ENCODE data around the gene SACS. TPM values are rescaled to one million over a fixed set of nuclear protein-coding genes. Genes with fewer than 3 reads are reported as not detected.
A peak's percentile ranks its signal among the peaks of the same experiment; 100 is the strongest.

Gene SACS
- polyA plus RNA-seq, 2 donors, result 1.9 to 2.1 TPM

DNA sequence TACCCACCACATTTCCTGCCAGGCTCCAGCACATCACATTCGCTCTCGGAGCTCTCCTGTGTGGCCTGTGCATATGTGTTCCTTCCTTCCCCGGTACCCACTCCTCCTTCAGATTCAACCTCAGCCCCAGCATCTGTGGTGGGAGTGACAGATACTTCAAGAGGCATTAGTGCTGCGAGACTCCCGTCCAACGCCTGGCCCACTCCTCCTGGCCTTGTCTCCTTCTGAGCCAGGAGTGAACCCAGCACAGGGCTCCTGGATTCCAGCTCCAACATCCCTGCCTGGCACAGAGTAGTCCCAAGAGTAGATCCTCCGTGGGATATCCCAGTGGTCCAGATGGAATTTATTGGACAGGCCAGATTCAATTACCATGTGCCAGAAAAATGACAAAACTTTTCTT lies 55.9 kb downstream of the SACS start:
- Histone ChIP-seq H3K27ac (ENCODE audit: low read depth in 2 of 2, low read length in 1 of 2) (peak overlapping the region; percentile 25 to 76), H3K4me3 (ENCODE audit: low read depth in 1 of 2, low read length in 2 of 2) (no peak overlapping the region), H3K36me3 (ENCODE audit: control insufficient read depth in 2 of 2, insufficient read depth in 2 of 2, low read length in 1 of 2) (no peaks in the 10 kb centered on the region), H3K9me3 (ENCODE audit: control insufficient read depth in 2 of 2, insufficient read depth in 1 of 2, low read depth in 1 of 2, low read length in 1 of 2) (no peaks in the 10 kb centered on the region), H3K27me3 (ENCODE audit: control insufficient read depth in 1 of 2, insufficient read depth in 2 of 2, low read length in 2 of 2) (no peaks in the 10 kb centered on the region), H3K4me1 (ENCODE audit: control insufficient read depth in 2 of 2, insufficient read depth in 2 of 2, low read length in 1 of 2) (peaks cover 3 to 4% of the 10 kb centered on the region in 2 donors)
- 69 to 75% methylated on average over 7 of the region's 7 CpGs for WGBS, 2 donors

DNA sequence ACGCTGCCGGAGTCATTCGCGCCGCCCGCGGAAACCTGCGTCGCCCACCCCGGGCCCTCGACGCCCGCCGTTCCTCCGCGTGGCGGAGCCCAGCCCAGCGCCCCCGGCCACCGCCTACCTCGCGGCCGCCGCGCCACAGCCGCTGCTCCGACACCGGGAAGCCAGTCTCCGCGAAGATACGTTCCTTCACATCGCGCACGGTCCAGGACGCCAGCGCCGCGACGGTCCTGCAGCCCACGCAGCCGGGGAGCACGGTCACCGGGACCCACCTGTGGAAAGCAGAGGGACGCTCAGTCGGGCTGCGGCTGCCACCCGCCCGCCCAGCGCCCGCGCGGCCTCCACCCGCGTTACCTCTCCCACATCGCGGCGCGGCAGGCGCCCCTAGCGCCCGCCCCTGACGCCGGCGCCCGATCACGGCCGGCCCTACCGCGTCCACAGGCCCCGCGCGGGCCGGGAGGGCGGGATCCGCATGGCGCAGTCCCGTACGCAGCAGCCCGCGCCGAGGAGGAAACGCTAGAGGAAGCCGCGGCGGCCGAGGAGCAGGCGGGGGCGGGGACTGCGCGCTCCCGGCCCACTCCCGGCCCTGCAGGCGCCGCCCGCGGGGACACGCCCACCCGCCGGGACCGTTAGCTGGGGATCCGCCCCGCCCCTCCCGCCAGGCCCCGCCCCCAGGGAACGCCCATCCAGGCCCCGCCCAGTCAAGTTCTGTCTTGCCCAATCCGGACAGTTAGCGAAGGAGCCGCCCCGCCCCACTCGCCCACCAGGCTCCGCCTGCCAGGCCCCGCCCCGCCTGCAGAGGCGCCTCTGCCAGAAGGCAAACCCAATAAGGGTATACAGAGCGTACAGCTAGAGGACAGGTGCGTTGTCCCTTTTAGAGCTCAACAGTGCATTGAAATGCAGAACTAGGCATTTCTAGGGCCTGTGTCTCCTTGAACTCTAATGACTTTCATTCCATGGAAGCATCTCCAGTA lies 58.2 kb downstream of the SACS start:
- Histone ChIP-seq H3K4me1 (ENCODE audit: control insufficient read depth in 2 of 2, insufficient read depth in 2 of 2, low read length in 1 of 2) (peaks cover 3 to 4% of the 10 kb centered on the region in 2 donors), H3K27ac (ENCODE audit: low read depth in 2 of 2, low read length in 1 of 2) (peak overlapping the region; percentile 86 to 87), H3K9me3 (ENCODE audit: control insufficient read depth in 2 of 2, insufficient read depth in 1 of 2, low read depth in 1 of 2, low read length in 1 of 2) (no peaks in the 10 kb centered on the region), H3K4me3 (ENCODE audit: low read depth in 1 of 2, low read length in 2 of 2) (peak overlapping the region; percentile 63 to 91), H3K27me3 (ENCODE audit: control insufficient read depth in 1 of 2, insufficient read depth in 2 of 2, low read length in 2 of 2) (no peaks in the 10 kb centered on the region), H3K36me3 (ENCODE audit: control insufficient read depth in 2 of 2, insufficient read depth in 2 of 2, low read length in 1 of 2) (no peaks in the 10 kb centered on the region)
- WGBS, 2 donors, result 0 to 1% methylated on average over 66 to 117 of the region's 117 CpGs

DNA sequence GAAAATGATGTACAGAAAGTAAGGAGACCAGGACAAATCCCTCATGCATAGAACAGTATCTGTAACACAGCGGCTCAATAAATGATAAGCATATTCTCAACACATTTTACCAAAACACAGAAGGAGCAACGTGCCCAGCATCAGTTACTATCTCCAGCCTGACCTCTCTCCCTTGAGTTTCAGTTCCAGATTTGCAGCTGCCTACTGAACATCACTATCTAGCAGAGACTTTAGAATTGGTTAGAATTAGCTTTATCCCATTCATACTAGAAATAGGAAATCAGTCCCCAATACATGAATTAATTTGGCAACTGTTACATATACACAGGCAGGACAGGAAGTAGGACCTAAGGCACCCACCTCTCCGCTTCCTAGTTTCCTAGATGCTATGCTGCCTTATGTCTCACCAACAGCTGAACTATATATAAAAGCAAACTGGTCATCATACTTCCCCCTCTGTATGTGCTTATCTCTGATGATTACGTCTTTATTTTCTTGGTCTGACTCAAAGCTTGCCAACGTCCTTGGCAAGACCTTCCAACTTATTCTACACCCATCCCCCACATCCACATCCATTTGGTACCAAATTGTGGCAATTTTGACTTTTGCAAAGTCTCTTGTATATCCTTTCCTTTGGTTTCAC lies 61.1 kb downstream of the SACS start:
- no peaks in the 10 kb centered on the region for H3K9me3 ChIP-seq (ENCODE audit: control insufficient read depth in 2 of 2, insufficient read depth in 1 of 2, low read depth in 1 of 2, low read length in 1 of 2)
- no peaks in the 10 kb centered on the region for H3K27me3 ChIP-seq (ENCODE audit: control insufficient read depth in 1 of 2, insufficient read depth in 2 of 2, low read length in 2 of 2)
- peaks cover 3 to 4% of the 10 kb centered on the region in 2 donors for H3K4me1 ChIP-seq (ENCODE audit: control insufficient read depth in 2 of 2, insufficient read depth in 2 of 2, low read length in 1 of 2)
- WGBS, 2 donors, result 48 to 52% methylated on average over 5 of the region's 5 CpGs
- no peak overlapping the region for H3K27ac ChIP-seq (ENCODE audit: low read depth in 2 of 2, low read length in 1 of 2)
- peak overlapping the region in 1 of 2 donors; percentile 3 for H3K4me3 ChIP-seq (ENCODE audit: low read depth in 1 of 2, low read length in 2 of 2)
- H3K36me3 ChIP-seq (ENCODE audit: control insufficient read depth in 2 of 2, insufficient read depth in 2 of 2, low read length in 1 of 2), result peaks cover 0 to 2% of the 10 kb centered on the region in 2 donors

DNA sequence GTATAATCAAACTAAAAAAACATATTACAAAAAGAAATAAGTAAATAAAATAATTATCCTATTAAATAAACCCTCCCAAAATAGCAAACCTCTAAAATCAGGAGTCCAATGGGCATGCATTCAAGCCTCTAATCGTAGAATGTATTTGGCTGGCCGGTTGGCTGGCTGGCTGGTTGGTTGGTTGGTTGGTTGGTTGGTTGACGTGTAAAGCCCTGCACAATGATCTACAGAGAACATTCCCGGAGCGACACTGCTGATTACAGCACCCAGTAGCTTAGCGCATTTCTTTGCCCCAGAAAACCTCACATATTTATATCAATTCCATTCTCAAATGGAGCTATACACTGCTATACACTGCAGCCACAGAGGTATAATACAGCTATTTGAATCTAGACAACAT lies 65.6 kb downstream of the SACS start:
- Histone ChIP-seq H3K4me1 (ENCODE audit: control insufficient read depth in 2 of 2, insufficient read depth in 2 of 2, low read length in 1 of 2) (no peaks in the 10 kb centered on the region), H3K27ac (ENCODE audit: low read depth in 2 of 2, low read length in 1 of 2) (no peak overlapping the region), H3K4me3 (ENCODE audit: low read depth in 1 of 2, low read length in 2 of 2) (no peak overlapping the region), H3K9me3 (ENCODE audit: control insufficient read depth in 2 of 2, insufficient read depth in 1 of 2, low read depth in 1 of 2, low read length in 1 of 2) (no peaks in the 10 kb centered on the region), H3K36me3 (ENCODE audit: control insufficient read depth in 2 of 2, insufficient read depth in 2 of 2, low read length in 1 of 2) (peaks cover 0 to 6% of the 10 kb centered on the region in 2 donors), H3K27me3 (ENCODE audit: control insufficient read depth in 1 of 2, insufficient read depth in 2 of 2, low read length in 2 of 2) (no peaks in the 10 kb centered on the region)
- WGBS, 2 donors, result 91 to 96% methylated on average over 6 of the region's 6 CpGs

DNA sequence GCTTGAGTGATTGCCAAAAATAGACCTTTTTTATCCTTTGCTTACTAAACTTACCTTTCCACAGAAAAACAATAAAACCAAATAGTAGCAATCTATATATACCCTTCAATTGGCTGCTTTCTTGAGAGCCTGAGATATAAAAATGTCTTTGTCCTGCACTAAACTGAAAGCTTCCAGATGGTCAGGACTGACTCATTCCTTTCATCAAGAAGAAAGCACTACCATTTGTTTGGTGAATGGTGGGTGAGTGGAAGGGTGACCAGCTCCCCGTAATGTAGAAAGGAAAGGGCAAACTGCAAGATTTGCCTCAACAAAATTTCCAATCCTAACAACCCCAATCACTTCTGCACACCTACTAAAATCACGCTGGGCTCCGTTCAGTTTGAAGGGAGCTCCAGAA lies 67.8 kb downstream of the SACS start:
- Histone ChIP-seq H3K27me3 (ENCODE audit: control insufficient read depth in 1 of 2, insufficient read depth in 2 of 2, low read length in 2 of 2) (no peaks in the 10 kb centered on the region), H3K36me3 (ENCODE audit: control insufficient read depth in 2 of 2, insufficient read depth in 2 of 2, low read length in 1 of 2) (peaks cover 0 to 6% of the 10 kb centered on the region in 2 donors), H3K9me3 (ENCODE audit: control insufficient read depth in 2 of 2, insufficient read depth in 1 of 2, low read depth in 1 of 2, low read length in 1 of 2) (no peaks in the 10 kb centered on the region), H3K4me1 (ENCODE audit: control insufficient read depth in 2 of 2, insufficient read depth in 2 of 2, low read length in 1 of 2) (no peaks in the 10 kb centered on the region), H3K4me3 (ENCODE audit: low read depth in 1 of 2, low read length in 2 of 2) (no peak overlapping the region), H3K27ac (ENCODE audit: low read depth in 2 of 2, low read length in 1 of 2) (no peak overlapping the region)
- 92 to 95% methylated on average over 3 of the region's 3 CpGs for WGBS, 2 donors

DNA sequence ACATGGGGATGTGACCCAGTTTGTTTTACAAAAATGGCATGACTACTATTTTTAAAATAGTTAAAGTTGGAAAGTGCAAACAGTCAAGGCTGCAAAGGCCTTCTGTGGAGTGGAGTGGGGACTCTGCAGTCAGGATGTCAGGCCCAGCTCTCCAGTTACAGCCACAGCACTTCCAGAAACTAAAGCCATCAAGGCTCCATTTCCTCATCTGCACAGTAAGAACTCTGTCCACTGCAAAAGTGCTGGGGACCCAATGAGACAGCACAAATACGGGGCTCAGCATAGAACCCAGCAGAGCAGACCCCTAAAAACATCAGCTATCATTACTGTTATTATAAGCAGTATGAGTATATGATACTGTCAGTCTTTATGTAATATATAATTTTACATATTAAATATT lies 73.6 kb downstream of the SACS start:
- peaks cover 2 to 4% of the 10 kb centered on the region in 2 donors for H3K36me3 ChIP-seq (ENCODE audit: control insufficient read depth in 2 of 2, insufficient read depth in 2 of 2, low read length in 1 of 2)
- WGBS, 2 donors, result 86 to 97% methylated on average over 1 of the region's 1 CpG
- no peaks in the 10 kb centered on the region for H3K4me1 ChIP-seq (ENCODE audit: control insufficient read depth in 2 of 2, insufficient read depth in 2 of 2, low read length in 1 of 2)
- H3K27ac ChIP-seq (ENCODE audit: low read depth in 2 of 2, low read length in 1 of 2), result no peak overlapping the region
- no peaks in the 10 kb centered on the region for H3K9me3 ChIP-seq (ENCODE audit: control insufficient read depth in 2 of 2, insufficient read depth in 1 of 2, low read depth in 1 of 2, low read length in 1 of 2)
- H3K27me3 ChIP-seq (ENCODE audit: control insufficient read depth in 1 of 2, insufficient read depth in 2 of 2, low read length in 2 of 2), result no peaks in the 10 kb centered on the region
- no peak overlapping the region for H3K4me3 ChIP-seq (ENCODE audit: low read depth in 1 of 2, low read length in 2 of 2)

DNA sequence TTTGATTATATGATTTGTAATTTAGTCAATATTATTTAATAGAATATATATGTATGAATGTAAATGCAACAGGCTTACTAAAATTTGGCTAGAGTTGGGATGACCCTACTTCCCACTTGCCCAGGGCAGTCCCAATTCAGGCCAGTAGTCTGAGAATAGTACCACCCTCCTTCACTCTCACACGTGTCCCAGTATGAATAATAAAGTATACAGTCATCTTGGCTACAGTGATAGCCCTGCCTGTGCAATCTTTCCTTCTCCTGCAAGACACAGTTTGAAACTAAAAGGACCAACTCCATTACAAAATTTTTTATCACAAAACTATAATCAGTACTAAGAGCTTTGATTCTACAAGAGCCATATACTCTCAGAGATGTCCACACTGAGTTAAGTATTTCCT lies 76.2 kb downstream of the SACS start:
- H3K9me3 ChIP-seq (ENCODE audit: control insufficient read depth in 2 of 2, insufficient read depth in 1 of 2, low read depth in 1 of 2, low read length in 1 of 2), result no peaks in the 10 kb centered on the region
- peaks cover 5% of the 10 kb centered on the region in 2 donors for H3K36me3 ChIP-seq (ENCODE audit: control insufficient read depth in 2 of 2, insufficient read depth in 2 of 2, low read length in 1 of 2)
- H3K4me3 ChIP-seq (ENCODE audit: low read depth in 1 of 2, low read length in 2 of 2), result no peak overlapping the region
- WGBS, 2 donors, result 85 to 93% methylated on average over 1 of the region's 1 CpG
- H3K27ac ChIP-seq (ENCODE audit: low read depth in 2 of 2, low read length in 1 of 2), result no peak overlapping the region
- no peaks in the 10 kb centered on the region for H3K27me3 ChIP-seq (ENCODE audit: control insufficient read depth in 1 of 2, insufficient read depth in 2 of 2, low read length in 2 of 2)
- no peaks in the 10 kb centered on the region for H3K4me1 ChIP-seq (ENCODE audit: control insufficient read depth in 2 of 2, insufficient read depth in 2 of 2, low read length in 1 of 2)

DNA sequence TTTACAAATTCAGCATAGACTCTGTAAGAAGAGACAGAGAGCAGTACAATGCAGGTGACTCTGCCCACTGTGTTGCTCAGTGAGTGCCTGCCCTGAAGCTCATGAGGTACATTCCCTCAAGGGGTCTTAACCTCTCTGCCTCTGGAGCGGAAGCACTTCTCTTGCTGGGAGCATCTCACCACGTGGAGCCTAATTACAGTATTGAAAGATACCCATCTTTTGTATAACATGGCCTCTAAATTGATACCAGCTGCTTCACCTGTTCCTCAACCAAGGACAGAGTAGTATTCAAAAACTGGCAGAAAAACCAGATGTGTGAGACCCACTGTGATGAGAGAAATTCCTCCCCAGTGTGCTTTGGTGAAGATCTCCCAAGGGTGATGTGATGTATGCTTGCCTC lies 77.1 kb downstream of the SACS start:
- no peaks in the 10 kb centered on the region for H3K27me3 ChIP-seq (ENCODE audit: control insufficient read depth in 1 of 2, insufficient read depth in 2 of 2, low read length in 2 of 2)
- no peaks in the 10 kb centered on the region for H3K4me1 ChIP-seq (ENCODE audit: control insufficient read depth in 2 of 2, insufficient read depth in 2 of 2, low read length in 1 of 2)
- no peak overlapping the region for H3K4me3 ChIP-seq (ENCODE audit: low read depth in 1 of 2, low read length in 2 of 2)
- H3K27ac ChIP-seq (ENCODE audit: low read depth in 2 of 2, low read length in 1 of 2), result no peak overlapping the region
- H3K9me3 ChIP-seq (ENCODE audit: control insufficient read depth in 2 of 2, insufficient read depth in 1 of 2, low read depth in 1 of 2, low read length in 1 of 2), result no peaks in the 10 kb centered on the region
- WGBS, 2 donors, result 86 to 90% methylated on average over 2 of the region's 2 CpGs
- peaks cover 5% of the 10 kb centered on the region in 2 donors for H3K36me3 ChIP-seq (ENCODE audit: control insufficient read depth in 2 of 2, insufficient read depth in 2 of 2, low read length in 1 of 2)

DNA sequence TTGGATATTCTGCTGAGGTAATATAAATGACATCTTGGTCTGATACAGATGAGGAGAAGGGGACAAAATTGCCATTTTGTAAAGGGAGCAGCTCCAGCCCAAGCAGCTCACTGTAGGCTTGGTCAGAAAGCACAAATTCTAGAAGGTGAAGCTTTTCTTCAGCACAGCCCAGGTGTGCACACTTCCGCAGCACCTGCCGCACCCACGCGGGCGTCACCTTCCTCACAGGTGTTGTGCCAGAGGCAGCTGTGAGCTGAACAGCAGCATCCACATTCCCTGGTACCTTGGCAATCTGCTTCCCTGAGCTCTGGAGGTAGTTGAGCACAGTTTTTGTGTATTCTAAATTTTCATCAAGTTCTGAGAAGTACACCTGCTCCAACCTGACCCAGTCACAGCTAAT lies 79.0 kb downstream of the SACS start:
- 80 to 82% methylated on average over 5 of the region's 5 CpGs for WGBS, 2 donors
- Histone ChIP-seq H3K36me3 (ENCODE audit: control insufficient read depth in 2 of 2, insufficient read depth in 2 of 2, low read length in 1 of 2) (peaks cover 5% of the 10 kb centered on the region in 2 donors), H3K4me3 (ENCODE audit: low read depth in 1 of 2, low read length in 2 of 2) (no peak overlapping the region), H3K9me3 (ENCODE audit: control insufficient read depth in 2 of 2, insufficient read depth in 1 of 2, low read depth in 1 of 2, low read length in 1 of 2) (no peaks in the 10 kb centered on the region), H3K4me1 (ENCODE audit: control insufficient read depth in 2 of 2, insufficient read depth in 2 of 2, low read length in 1 of 2) (no peaks in the 10 kb centered on the region), H3K27me3 (ENCODE audit: control insufficient read depth in 1 of 2, insufficient read depth in 2 of 2, low read length in 2 of 2) (no peaks in the 10 kb centered on the region), H3K27ac (ENCODE audit: low read depth in 2 of 2, low read length in 1 of 2) (no peak overlapping the region)
